GM21737 (cell line): Measurements from ENCODE around the gene ABO.
"Not testable (repeated sequence)": the region's sequence is repeated elsewhere in the genome, so short reads cannot be mapped to it uniquely, and the experiment has no call there.

ENCODE experiments used
- ATAC-seq: cut with Tn5 transposase; IDR thresholded peaks from one replicate; pipeline ENCODE4 v1.9.1; 2021; ENCODE audit warnings: mild to moderate bottlenecking, moderate library complexity; ENCODE audit not compliant: unreplicated experiment

Gene ABO

GRCh38 chr9:133264235-133264764 lies 10.7 kb downstream of the ABO start:
- no peak for ATAC-seq

GRCh38 chr9:133263557-133263956 lies 11.4 kb downstream of the ABO start:
- ATAC-seq, result no peak

- no peak for ATAC-seq
Observed at GRCh38 chr9:133262226-133262625, 12.8 kb downstream of the ABO start.

GRCh38 chr9:133261753-133262120 lies 13.3 kb downstream of the ABO start:
- no peak for ATAC-seq

- ATAC-seq, result no peak
Observed at GRCh38 chr9:133261103-133261752, 13.8 kb downstream of the ABO start.

- no peak for ATAC-seq
Observed at GRCh38 chr9:133260334-133261102, 14.5 kb downstream of the ABO start.

GRCh38 chr9:133258061-133259015 lies 16.7 kb downstream of the ABO start:
- no peak for ATAC-seq

GRCh38 chr9:133257465-133257956 lies 17.5 kb downstream of the ABO start:
- no peak for ATAC-seq

GRCh38 chr9:133256686-133257091 lies 18.3 kb downstream of the ABO start:
- no peak for ATAC-seq

GRCh38 chr9:133256136-133256461 lies 18.9 kb downstream of the ABO start:
- no peak for ATAC-seq

- no peak for ATAC-seq
Observed at GRCh38 chr9:133255371-133256135, 19.4 kb downstream of the ABO start.

GRCh38 chr9:133254471-133254870 lies 20.5 kb downstream of the ABO start:
- no peak for ATAC-seq

GRCh38 chr9:133253268-133253667 lies 21.7 kb downstream of the ABO start:
- ATAC-seq, result no peak

GRCh38 chr9:133252301-133253020 lies 22.5 kb downstream of the ABO start:
- ATAC-seq, result no peak

GRCh38 chr9:133251773-133252172 lies 23.2 kb downstream of the ABO start:
- ATAC-seq, result no peak

GRCh38 chr9:133251221-133251620 lies 23.8 kb downstream of the ABO start:
- not testable (repeated sequence) for ATAC-seq

GRCh38 chr9:133250741-133251170 lies 24.2 kb downstream of the ABO start:
- ATAC-seq, result no peak

GRCh38 chr9:133249337-133249736 lies 25.7 kb downstream of the ABO start:
- ATAC-seq, result no peak

- ATAC-seq, result no peak
Observed at GRCh38 chr9:133248726-133249295, 26.2 kb downstream of the ABO start.
